CD4-positive, alpha-beta T cell treated with Interleukin-4 for 4 hours (primary cell): ENCODE measurements around the gene ETNK2.

Source experiments
- DNase-seq: peaks from one replicate; pipeline ENCODE4 v3.0.0-alpha.2; 2020

ETNK2 gene

GRCh38 chr1:204146965-204147364 is 4.9 kb downstream of the ETNK2 start:
- no peak for DNase-seq

- DNase-seq = no peak
These were observed 5.5 kb downstream of the ETNK2 start for GRCh38 chr1:204146309-204146708.

GRCh38 chr1:204145033-204145504 is 6.8 kb downstream of the ETNK2 start:
- DNase-seq = no peak

- DNase-seq = no peak
These were observed 8.4 kb downstream of the ETNK2 start for GRCh38 chr1:204143276-204144041.

- DNase-seq = no peak
These were observed 9.5 kb downstream of the ETNK2 start for GRCh38 chr1:204142032-204142974.

GRCh38 chr1:204141131-204141530 is 10.7 kb downstream of the ETNK2 start:
- no peak for DNase-seq

GRCh38 chr1:204139952-204140351 is 11.9 kb downstream of the ETNK2 start:
- DNase-seq = no peak

- DNase-seq = no peak
These were observed 12.8 kb downstream of the ETNK2 start for GRCh38 chr1:204139088-204139487.

- no peak for DNase-seq
These were observed 15.0 kb downstream of the ETNK2 start for GRCh38 chr1:204136814-204137213.

GRCh38 chr1:204134103-204134502 is 17.7 kb downstream of the ETNK2 start:
- no peak for DNase-seq

GRCh38 chr1:204132718-204133117 is 19.1 kb downstream of the ETNK2 start:
- DNase-seq = no peak

- DNase-seq = no peak
These were observed 19.9 kb downstream of the ETNK2 start for GRCh38 chr1:204131978-204132377.

GRCh38 chr1:204130981-204131892 is 20.6 kb downstream of the ETNK2 start:
- no peak for DNase-seq

GRCh38 chr1:204130178-204130577 is 21.7 kb downstream of the ETNK2 start:
- no peak for DNase-seq

GRCh38 chr1:204128964-204129896 is 22.6 kb downstream of the ETNK2 start:
- peak; percentile 37 for DNase-seq

GRCh38 chr1:204128464-204128963 is 23.3 kb downstream of the ETNK2 start:
- DNase-seq = no peak

GRCh38 chr1:204127597-204128242 is 24.1 kb downstream of the ETNK2 start:
- DNase-seq = peak; percentile 21

- no peak for DNase-seq
These were observed 24.9 kb downstream of the ETNK2 start for GRCh38 chr1:204126956-204127355.

- DNase-seq = no peak
These were observed 25.5 kb downstream of the ETNK2 start for GRCh38 chr1:204126386-204126785.

- no peak for DNase-seq
These were observed 26.0 kb downstream of the ETNK2 start for GRCh38 chr1:204125759-204126351.
